PC-3 (cell line): Measurements from ENCODE around the gene HAUS7. TPM values are rescaled to one million over a fixed set of nuclear protein-coding genes. Genes with fewer than 3 reads are reported as not detected.

Experiments
- ATAC-seq: fragments of 200-7000 bp; cut with Tn5 transposase; 2 replicates; pipeline ENCODE4 v1.9.1; 2020; ENCODE audit warnings: mild to moderate bottlenecking, moderate library complexity
- BruUV-seq: library from RNA; stranded (reverse); fragments of 400-500 nt; replicated peaks from 2 replicates; lab custom pipeline; 2021; lab: Mats Ljungman, UMichigan
- CTCF ChIA-PET: fragments of 300-600 bp; sonication (Branson Sonifier 250); formaldehyde crosslinking; loops from one replicate; lab custom pipeline; 2022; ENCODE audit warnings: antibody characterized with exemption; lab: Charles Lee
- POLR2A ChIA-PET: fragments of 300-600 bp; sonication (Branson Sonifier 250); formaldehyde crosslinking; loops from one replicate; lab custom pipeline; 2022; ENCODE audit warnings: antibody characterized with exemption; ENCODE audit not compliant: unreplicated experiment; lab: Charles Lee
- DNase-seq: peaks from one replicate; pipeline ENCODE4 v3.0.0-alpha.2; 2015
- H2AFZ ChIP-seq: fragments of 300-600 bp; sonication (generic); 2 replicates; pipeline ENCODE4 v1.6.0; 2016; ENCODE audit warnings: antibody characterized with exemption, low read length
- H3F3A ChIP-seq: fragments of 300-600 bp; sonication (generic); one replicate; pipeline ENCODE4 v1.6.0; 2017; ENCODE audit warnings: antibody characterized with exemption, low read length, control low read depth, mild to moderate bottlenecking; ENCODE audit not compliant: unreplicated experiment
- H3K27ac ChIP-seq: fragments of 300-600 bp; sonication (generic); 2 replicates; pipeline ENCODE4 v1.5.1; 2016; ENCODE audit warnings: mild to moderate bottlenecking, low read length
- H3K27me3 ChIP-seq: fragments of 300-600 bp; sonication (generic); 2 replicates; pipeline ENCODE4 v1.6.1; 2016; ENCODE audit warnings: low read length, mixed read lengths
- H3K36me3 ChIP-seq: fragments of 300-600 bp; sonication (generic); 2 replicates; pipeline ENCODE4 v1.6.1; 2016; ENCODE audit warnings: low read depth, mixed run types, low read length, mixed read lengths
- H3K4me1 ChIP-seq: fragments of 300-600 bp; sonication (generic); 2 replicates; pipeline ENCODE4 v1.5.1; 2016; ENCODE audit warnings: low read length; ENCODE audit not compliant: insufficient read depth
- H3K4me2 ChIP-seq: fragments of 300-600 bp; sonication (generic); 2 replicates; pipeline ENCODE4 v1.6.0; 2016; ENCODE audit warnings: low read length
- H3K4me3 ChIP-seq: fragments of 300-600 bp; sonication (generic); 2 replicates; pipeline ENCODE4 v1.5.1; 2016; ENCODE audit warnings: mild to moderate bottlenecking, low read length, mixed read lengths
- H3K79me2 ChIP-seq: fragments of 300-600 bp; sonication (generic); 2 replicates; pipeline ENCODE4 v1.6.1; 2017; ENCODE audit warnings: low read length, mixed read lengths
- H3K9ac ChIP-seq: fragments of 300-600 bp; sonication (generic); 2 replicates; pipeline ENCODE4 v1.6.0; 2016; ENCODE audit warnings: mild to moderate bottlenecking, low read length
- H3K9me2 ChIP-seq: fragments of 300-600 bp; sonication (generic); replicated peaks from 2 replicates; pipeline ENCODE4 v1.6.1; 2016; ENCODE audit warnings: mixed run types, low read length, mixed read lengths
- H3K9me3 ChIP-seq: fragments of 300-600 bp; sonication (generic); 2 replicates; pipeline ENCODE4 v1.6.1; 2016; ENCODE audit warnings: low read length, mixed read lengths
- H4K20me1 ChIP-seq: fragments of 300-600 bp; sonication (generic); 2 replicates; pipeline ENCODE4 v1.6.1; 2016; ENCODE audit warnings: low read length, mixed read lengths
- EZH2 ChIP-seq: fragments of 300-600 bp; sonication (generic); IDR thresholded peaks from one replicate; pipeline ENCODE4 v1.6.1; 2017; ENCODE audit warnings: antibody characterized with exemption, mild to moderate bottlenecking, low read length; ENCODE audit not compliant: unreplicated experiment
- EZH2phosphoT487 ChIP-seq: fragments of 300-600 bp; sonication (generic); IDR thresholded peaks from 2 replicates; pipeline ENCODE4 v1.6.1; 2018; ENCODE audit warnings: mild to moderate bottlenecking, antibody characterized with exemption, low read length, borderline replicate concordance
- intact Hi-C: fragments of 100-400 bp; cut with micrococcal nuclease; formaldehyde crosslinking; loops from 2 replicates; pipeline ENCODE4 v1.9.0; 2023
- total RNA-seq: library from RNA; depleted of rRNA; stranded (reverse); fragments of >200 nt; gene quantifications from 2 replicates; pipeline ENCODE4 v1.2.3, GENCODE V29; 2014
- TF ChIP-seq, protein P1 (sequence below): fragments of 300-600 bp; sonication (generic); conservative IDR thresholded peaks from 2 replicates; pipeline ENCODE4 v1.5.1; 2017; ENCODE audit warnings: antibody characterized with exemption, low read depth, mild to moderate bottlenecking, low read length

The HAUS7 gene
- total RNA-seq, 1 experiment from 2014 or later: 46.0 TPM

DNA sequence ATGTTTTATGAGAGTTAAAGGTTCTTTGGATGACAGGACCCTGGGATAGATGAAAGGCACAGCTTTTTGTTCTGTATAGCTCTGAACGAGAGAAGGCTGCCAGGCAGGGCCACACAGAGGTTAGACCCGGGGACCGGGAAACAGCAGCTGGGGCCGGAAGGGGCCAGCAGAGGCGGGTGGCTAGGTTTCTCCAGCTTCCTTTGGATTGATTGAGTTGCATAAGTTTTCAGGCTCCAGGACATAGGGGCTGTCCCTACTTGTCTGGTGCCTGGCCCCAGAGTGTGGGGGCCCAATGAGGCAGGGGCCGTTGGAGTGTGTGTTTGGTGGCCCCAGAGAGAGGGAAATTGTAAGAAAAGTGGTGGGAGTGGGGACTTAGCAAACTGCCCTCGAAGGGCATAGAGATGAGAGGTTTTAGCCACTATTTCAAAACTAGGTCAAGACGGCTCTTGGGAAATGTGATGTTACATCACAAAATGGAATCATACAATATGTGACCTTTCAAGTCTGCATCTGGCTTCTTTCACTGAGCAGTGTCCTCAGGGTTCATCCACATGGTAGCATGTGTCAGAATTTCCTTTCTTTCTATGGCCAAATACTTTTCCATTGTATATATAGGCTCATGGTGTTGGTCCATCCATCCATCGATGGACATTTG is 55.4 kb downstream of the HAUS7 start:
- Histone ChIP-seq H3K9me2 (no peaks in the 10 kb centered on the region), H3K9me3 (no peaks in the 10 kb centered on the region), H3F3A (no peaks in the 10 kb centered on the region), H3K9ac (no peak overlapping the region), H3K4me1 (no peaks in the 10 kb centered on the region), H3K4me2 (no peak overlapping the region), H3K36me3 (no peaks in the 10 kb centered on the region), H3K27ac (no peak overlapping the region), H3K27me3 (peaks cover 76% of the 10 kb centered on the region), H4K20me1 (no peaks in the 10 kb centered on the region), H2AFZ (no peak overlapping the region), H3K79me2 (no peaks in the 10 kb centered on the region), H3K4me3 (no peak overlapping the region)
- ChIA-PET CTCF (no interaction called here), POLR2A (no interaction called here)
- no TSS peak for BruUV-seq
- intact Hi-C loops: no loop called here
- no peak for DNase-seq
- ATAC-seq: no peak
- TF ChIP-seq, protein P1, sequence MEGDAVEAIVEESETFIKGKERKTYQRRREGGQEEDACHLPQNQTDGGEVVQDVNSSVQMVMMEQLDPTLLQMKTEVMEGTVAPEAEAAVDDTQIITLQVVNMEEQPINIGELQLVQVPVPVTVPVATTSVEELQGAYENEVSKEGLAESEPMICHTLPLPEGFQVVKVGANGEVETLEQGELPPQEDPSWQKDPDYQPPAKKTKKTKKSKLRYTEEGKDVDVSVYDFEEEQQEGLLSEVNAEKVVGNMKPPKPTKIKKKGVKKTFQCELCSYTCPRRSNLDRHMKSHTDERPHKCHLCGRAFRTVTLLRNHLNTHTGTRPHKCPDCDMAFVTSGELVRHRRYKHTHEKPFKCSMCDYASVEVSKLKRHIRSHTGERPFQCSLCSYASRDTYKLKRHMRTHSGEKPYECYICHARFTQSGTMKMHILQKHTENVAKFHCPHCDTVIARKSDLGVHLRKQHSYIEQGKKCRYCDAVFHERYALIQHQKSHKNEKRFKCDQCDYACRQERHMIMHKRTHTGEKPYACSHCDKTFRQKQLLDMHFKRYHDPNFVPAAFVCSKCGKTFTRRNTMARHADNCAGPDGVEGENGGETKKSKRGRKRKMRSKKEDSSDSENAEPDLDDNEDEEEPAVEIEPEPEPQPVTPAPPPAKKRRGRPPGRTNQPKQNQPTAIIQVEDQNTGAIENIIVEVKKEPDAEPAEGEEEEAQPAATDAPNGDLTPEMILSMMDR: no peak
- TF ChIP-seq EZH2 (no peak), EZH2phosphoT487 (no peak)

DNA sequence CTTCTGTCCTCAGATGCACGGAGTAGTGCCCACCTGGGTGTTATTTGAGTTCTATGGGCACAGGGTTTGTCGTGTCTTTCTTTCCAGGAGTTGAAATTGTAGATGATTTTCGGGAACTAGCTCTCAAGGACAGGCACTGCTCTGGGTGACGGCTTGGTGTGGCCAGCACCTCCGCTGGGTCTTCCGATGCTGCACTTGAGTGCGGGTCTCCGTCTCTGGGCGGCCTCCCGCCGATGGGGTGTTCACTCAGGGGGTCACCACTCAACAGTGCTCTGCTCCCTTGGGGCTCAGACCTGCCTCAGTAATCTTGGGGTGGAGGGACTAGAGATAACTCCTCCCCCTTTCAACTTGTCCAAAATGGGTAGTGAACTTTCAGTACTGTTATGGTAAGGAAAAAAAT is 56.6 kb downstream of the HAUS7 start:
- Histone ChIP-seq H2AFZ (no peak overlapping the region), H3K79me2 (no peaks in the 10 kb centered on the region), H4K20me1 (no peaks in the 10 kb centered on the region), H3K27ac (no peak overlapping the region), H3K4me1 (no peaks in the 10 kb centered on the region), H3K27me3 (peaks cover 65% of the 10 kb centered on the region), H3K4me3 (no peak overlapping the region), H3K4me2 (no peak overlapping the region), H3K9me3 (no peaks in the 10 kb centered on the region), H3F3A (no peaks in the 10 kb centered on the region), H3K36me3 (no peaks in the 10 kb centered on the region), H3K9me2 (no peaks in the 10 kb centered on the region), H3K9ac (no peak overlapping the region)
- intact Hi-C loops: no loop called here
- DNase-seq: no peak
- TF ChIP-seq EZH2phosphoT487 (no peak), EZH2 (no peak)
- TF ChIP-seq, protein P1: no peak
- CTCF ChIA-PET: no interaction called here
- no peak for ATAC-seq
- POLR2A ChIA-PET: no interaction called here
- no TSS peak for BruUV-seq
